ENCODE results near the gene STEAP1B. TPM values are rescaled to one million over a fixed set of nuclear protein-coding genes. Genes with fewer than 3 reads are reported as not detected.

Gene STEAP1B
- total RNA-seq (ENCODE audit: low replicate concordance): 7.3 and 10.8 TPM in 2 replicates

DNA sequence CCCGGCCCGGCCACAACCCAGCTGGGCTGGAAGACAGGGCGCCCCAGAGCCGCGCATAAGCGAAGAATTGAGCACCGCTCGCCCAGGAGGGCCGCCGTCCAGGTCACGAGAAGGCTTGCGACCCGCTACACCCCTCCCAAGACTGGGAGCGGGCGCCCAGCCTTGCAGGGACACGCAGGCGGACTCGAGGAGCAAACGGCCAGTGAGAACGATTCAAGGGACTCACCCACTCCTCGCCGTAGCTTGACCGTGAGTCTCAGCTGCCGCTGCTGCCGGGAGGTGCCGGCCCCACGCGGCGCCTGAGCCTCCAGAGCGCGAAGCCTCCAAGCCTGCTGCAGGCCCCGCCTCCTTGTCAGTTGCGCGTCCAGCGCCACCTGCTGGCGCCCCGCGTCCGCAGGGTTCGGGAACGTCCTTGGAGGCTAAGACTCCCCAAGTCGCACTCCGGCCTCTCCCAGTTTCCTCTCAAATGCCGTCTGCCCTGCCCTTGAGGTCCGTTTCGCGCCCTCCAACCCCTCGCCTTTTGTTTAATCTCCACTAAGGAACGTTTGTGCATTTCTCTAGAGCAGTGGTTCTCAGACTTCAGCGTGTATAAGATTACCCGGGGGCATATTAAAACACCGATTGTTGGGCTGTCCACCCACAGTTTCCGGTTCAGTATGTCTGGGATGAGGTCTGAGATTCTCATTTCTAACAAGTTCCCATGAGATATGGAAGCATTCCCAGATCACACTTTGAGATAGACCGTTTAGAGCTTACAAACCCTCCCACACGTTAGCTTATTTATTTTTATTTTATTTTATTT is at the start of gene STEAP1B:
STEAP1B (minus strand) TSS at position 301 of the 802 bp plus-strand sequence. CDS start 5,333 bp downstream, outside the sequence.

Other genes with a start within 250 kb of the STEAP1B start
- 1.7 and 1.9 TPM in 2 replicates for gene RAPGEF5, start 143.0 kb downstream of the STEAP1B start, total RNA-seq (ENCODE audit: low replicate concordance)
- 32.2 and 60.7 TPM in 2 replicates for gene IL6, start 227.0 kb upstream of the STEAP1B start, total RNA-seq (ENCODE audit: low replicate concordance)

Measured in smooth muscle cell of the coronary artery (primary cell).